ENCODE measurements around the gene CALHM6.
A peak's percentile ranks its signal among the peaks of the same experiment; 100 is the strongest.

CALHM6 gene

DNA sequence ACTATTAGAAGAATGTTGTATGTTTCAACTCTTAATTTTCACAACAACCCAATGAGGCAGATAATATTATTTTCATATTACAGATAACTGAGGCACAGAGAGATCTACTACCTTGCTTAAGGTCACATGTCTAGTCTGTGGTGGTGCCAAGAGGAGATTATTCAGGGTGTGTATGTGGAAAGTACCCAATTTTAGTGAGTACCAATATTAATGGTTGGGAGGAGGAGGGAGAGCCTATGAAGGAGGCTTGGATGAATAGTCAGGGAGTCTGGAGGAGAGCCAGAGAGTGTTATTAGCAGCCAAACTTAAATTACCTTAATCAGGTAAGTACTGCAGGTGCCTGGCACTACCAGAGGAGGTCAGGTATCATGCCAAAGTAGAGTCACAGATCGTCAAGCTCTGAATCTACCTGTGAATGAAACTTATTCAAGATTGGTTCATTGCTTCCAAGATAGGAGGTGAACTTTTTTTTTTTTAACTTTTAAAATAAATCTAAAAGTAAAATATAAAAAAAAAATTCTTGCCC lies 10.9 kb upstream of the CALHM6 start:
- TF ChIP-seq, protein P1, sequence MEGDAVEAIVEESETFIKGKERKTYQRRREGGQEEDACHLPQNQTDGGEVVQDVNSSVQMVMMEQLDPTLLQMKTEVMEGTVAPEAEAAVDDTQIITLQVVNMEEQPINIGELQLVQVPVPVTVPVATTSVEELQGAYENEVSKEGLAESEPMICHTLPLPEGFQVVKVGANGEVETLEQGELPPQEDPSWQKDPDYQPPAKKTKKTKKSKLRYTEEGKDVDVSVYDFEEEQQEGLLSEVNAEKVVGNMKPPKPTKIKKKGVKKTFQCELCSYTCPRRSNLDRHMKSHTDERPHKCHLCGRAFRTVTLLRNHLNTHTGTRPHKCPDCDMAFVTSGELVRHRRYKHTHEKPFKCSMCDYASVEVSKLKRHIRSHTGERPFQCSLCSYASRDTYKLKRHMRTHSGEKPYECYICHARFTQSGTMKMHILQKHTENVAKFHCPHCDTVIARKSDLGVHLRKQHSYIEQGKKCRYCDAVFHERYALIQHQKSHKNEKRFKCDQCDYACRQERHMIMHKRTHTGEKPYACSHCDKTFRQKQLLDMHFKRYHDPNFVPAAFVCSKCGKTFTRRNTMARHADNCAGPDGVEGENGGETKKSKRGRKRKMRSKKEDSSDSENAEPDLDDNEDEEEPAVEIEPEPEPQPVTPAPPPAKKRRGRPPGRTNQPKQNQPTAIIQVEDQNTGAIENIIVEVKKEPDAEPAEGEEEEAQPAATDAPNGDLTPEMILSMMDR (IDR thresholded peaks at IDR 0.05; ENCODE audit: insufficient read depth, low read depth, low read length, missing control alignments) = no peak
- no peak for DNase-seq (ENCODE audit: low read depth)
- no peak overlapping the region for H3K4me3 ChIP-seq (ENCODE audit: low read depth, low read length)

GRCh38 chr6:116450769-116451740 lies 10.1 kb upstream of the CALHM6 start:
- TF ChIP-seq, protein P1 (IDR thresholded peaks at IDR 0.05; ENCODE audit: insufficient read depth, low read depth, low read length, missing control alignments) = no peak
- DNase-seq (ENCODE audit: low read depth) = peak; percentile 66
- H3K4me3 ChIP-seq (ENCODE audit: low read depth, low read length) = no peak overlapping the region

GRCh38 chr6:116451916-116452315 lies 9.3 kb upstream of the CALHM6 start:
- H3K4me3 ChIP-seq (ENCODE audit: low read depth, low read length) = no peak overlapping the region
- DNase-seq (ENCODE audit: low read depth) = no peak
- TF ChIP-seq, protein P1 (IDR thresholded peaks at IDR 0.05; ENCODE audit: insufficient read depth, low read depth, low read length, missing control alignments) = no peak

- no peak overlapping the region for H3K4me3 ChIP-seq (ENCODE audit: low read depth, low read length)
- TF ChIP-seq, protein P1 (IDR thresholded peaks at IDR 0.05; ENCODE audit: insufficient read depth, low read depth, low read length, missing control alignments) = no peak
- no peak for DNase-seq (ENCODE audit: low read depth)
These were observed 8.6 kb upstream of the CALHM6 start for GRCh38 chr6:116452531-116452930.

GRCh38 chr6:116456106-116456505 lies 5.1 kb upstream of the CALHM6 start:
- DNase-seq (ENCODE audit: low read depth) = no peak
- H3K4me3 ChIP-seq (ENCODE audit: low read depth, low read length) = no peak overlapping the region
- TF ChIP-seq, protein P1 (IDR thresholded peaks at IDR 0.05; ENCODE audit: insufficient read depth, low read depth, low read length, missing control alignments) = no peak

GRCh38 chr6:116456927-116457326 lies 4.2 kb upstream of the CALHM6 start:
- no peak overlapping the region for H3K4me3 ChIP-seq (ENCODE audit: low read depth, low read length)
- DNase-seq (ENCODE audit: low read depth) = no peak
- TF ChIP-seq, protein P1 (IDR thresholded peaks at IDR 0.05; ENCODE audit: insufficient read depth, low read depth, low read length, missing control alignments) = no peak
